ENCODE results near the gene DUSP19. TPM values are rescaled to one million over a fixed set of nuclear protein-coding genes. Genes with fewer than 3 reads are reported as not detected.

DUSP19 gene
- total and polyA plus RNA-seq, 2 of the 8 experiments (the other 6 are each of a cell fraction or from before 2014, with no cell fraction given), result 0.73 to 2.3 TPM

DNA sequence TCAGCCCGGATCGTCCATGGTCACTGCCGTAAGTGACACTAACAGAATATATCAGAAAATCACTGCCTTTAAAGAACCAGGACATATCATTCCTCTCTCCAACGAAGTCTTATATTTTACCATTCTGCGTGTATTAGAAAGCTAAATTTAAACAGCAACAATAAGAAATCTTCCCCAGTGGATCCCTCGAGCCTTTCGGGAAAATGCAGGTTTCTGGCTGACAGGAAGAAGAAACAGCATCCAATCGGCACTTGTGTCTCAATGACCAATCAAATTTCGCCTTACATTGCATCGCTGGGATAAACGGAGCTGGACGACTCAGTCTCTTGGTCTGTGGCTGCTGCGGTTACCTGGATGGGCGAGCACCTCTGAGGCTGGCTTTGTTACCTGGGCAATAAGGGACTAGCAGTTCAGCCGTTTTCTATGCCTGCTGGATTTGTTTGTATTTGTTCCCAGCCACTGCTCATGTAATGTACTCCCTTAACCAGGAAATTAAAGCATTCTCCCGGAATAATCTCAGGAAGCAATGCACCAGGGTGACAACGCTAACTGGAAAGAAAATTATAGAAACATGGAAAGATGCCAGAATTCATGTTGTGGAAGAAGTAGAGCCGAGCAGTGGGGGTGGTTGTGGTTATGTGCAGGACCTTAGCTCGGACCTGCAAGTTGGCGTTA is at the start of gene DUSP19 (continued):
- no peak for TF ChIP-seq BRCA1 (IDR thresholded peaks at IDR 0.05; ENCODE audit: low read depth, low read length)
- no peak for TF ChIP-seq SP4 (IDR thresholded peaks at IDR 0.05; ENCODE audit: low read length)
- peak; percentile 86 for TF ChIP-seq ASH2L (IDR thresholded peaks at IDR 0.05; ENCODE audit: low read length)
- TF ChIP-seq TBP (IDR thresholded peaks at IDR 0.05; ENCODE audit: low read depth, low read length), result peak; percentile 88
- no peak for TF ChIP-seq HDAC2 (IDR thresholded peaks at IDR 0.05; ENCODE audit: borderline replicate concordance in 1 of 2, low read depth in 2 of 2, low read length in 2 of 2)
- no peak for TF ChIP-seq CBX5 (IDR thresholded peaks at IDR 0.05; ENCODE audit: low read depth, low read length)
- TF ChIP-seq POU5F1 (IDR thresholded peaks at IDR 0.05; ENCODE audit: low read depth, low read length), result no peak
